ENCODE data around the gene CLCF1. TPM values are rescaled to one million over a fixed set of nuclear protein-coding genes. Genes with fewer than 3 reads are reported as not detected.

Gene CLCF1
- total and polyA plus RNA-seq, 7 donors = 0.92 to 49.8 (median 4.3) TPM

DNA sequence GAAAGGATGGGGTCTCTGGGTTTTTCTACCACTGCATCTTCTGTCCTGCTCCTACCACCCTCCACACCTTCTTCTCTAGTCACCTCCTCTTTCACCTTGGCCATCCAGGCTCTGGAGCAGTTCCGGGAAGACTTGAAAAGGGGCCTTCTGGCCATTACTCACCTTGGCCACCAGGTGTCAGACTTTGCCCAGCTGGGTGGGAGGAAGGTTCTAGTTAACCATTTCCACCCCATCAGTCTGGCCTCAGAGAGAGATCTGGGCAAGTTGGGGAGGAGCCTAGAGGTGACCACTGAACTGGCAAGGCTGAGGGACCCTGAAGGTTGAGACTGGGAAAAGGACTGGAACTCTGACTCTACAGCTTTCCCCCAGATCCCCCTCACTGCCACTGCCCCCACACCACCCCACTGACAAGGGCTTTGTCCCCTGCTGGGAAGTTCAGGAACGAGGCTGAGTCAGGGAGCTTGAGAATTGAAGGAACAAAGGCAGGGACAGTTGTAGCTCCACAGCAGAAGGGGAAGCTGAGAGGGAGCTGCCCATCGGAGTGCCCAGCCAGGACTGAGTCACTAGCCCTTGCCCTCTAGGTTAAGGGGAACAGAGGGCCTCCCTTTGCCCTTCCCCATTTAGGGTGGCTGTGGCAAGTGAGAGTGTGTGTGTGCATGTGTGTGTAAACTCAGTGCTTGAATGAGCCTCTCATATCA is 16.4 kb downstream of the CLCF1 start:
- Histone ChIP-seq H3K27me3 (no peaks in the 10 kb centered on the region), H3K9me3 (no peaks in the 10 kb centered on the region), H3K4me1 (peaks cover 0 to 62% (median 59%) of the 10 kb centered on the region in 4 donors), H3K4me3 (no peak overlapping the region), H3K36me3 (no peaks in the 10 kb centered on the region), H3K27ac (peak overlapping the region; percentile 95 to 100 (median 98))
- DNase-seq = peak; percentile 84
- TF ChIP-seq EP300 (IDR thresholded peaks at IDR 0.05) (no peak), POLR2AphosphoS5 (IDR thresholded peaks at IDR 0.05) (peak in 1 of 4 donors; percentile 47)
- TF ChIP-seq, protein P1, sequence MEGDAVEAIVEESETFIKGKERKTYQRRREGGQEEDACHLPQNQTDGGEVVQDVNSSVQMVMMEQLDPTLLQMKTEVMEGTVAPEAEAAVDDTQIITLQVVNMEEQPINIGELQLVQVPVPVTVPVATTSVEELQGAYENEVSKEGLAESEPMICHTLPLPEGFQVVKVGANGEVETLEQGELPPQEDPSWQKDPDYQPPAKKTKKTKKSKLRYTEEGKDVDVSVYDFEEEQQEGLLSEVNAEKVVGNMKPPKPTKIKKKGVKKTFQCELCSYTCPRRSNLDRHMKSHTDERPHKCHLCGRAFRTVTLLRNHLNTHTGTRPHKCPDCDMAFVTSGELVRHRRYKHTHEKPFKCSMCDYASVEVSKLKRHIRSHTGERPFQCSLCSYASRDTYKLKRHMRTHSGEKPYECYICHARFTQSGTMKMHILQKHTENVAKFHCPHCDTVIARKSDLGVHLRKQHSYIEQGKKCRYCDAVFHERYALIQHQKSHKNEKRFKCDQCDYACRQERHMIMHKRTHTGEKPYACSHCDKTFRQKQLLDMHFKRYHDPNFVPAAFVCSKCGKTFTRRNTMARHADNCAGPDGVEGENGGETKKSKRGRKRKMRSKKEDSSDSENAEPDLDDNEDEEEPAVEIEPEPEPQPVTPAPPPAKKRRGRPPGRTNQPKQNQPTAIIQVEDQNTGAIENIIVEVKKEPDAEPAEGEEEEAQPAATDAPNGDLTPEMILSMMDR (IDR thresholded peaks at IDR 0.05) = peak; percentile 91 to 99 (median 94)
- intact Hi-C loops (cut with DNase I) = loop anchor here (1.0 kb wide), 1 partner anchor 25 kb away; no protein-coding TSS in a partner anchor
- 20 to 25% methylated on average over 3 of the region's 3 CpGs for WGBS, 2 donors

DNA sequence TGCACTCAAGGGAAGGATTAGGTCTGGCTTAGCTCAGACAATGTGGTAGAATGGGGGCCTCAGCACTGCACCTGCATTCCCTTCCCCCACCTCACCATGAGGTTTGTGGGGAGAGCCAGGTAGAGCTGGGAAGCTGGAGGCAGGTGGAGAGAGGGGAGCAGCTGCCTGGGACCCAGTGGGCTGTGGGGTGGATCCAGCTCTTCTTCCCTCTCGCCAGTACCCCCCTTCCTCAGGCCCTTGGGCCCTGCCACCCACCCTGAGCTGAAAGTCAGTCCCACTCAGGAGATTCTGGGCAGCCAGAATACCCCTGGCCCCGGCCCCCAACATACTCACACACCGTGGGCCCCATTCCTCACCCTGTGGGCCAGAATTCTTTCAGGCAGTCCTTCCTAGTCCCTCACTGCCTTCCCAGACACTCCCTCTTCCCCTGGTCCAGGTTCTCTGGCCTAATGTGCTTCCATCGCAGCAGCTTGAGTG is 17.0 kb downstream of the CLCF1 start:
- H3K27me3 ChIP-seq = no peaks in the 10 kb centered on the region
- DNase-seq = no peak
- peak overlapping the region; percentile 95 to 100 (median 98) for H3K27ac ChIP-seq
- peaks cover under 1 to 68% (median 65%) of the 10 kb centered on the region in 4 donors for H3K4me1 ChIP-seq
- intact Hi-C loops (cut with DNase I) = no loop called here
- no peak for TF ChIP-seq EP300 (IDR thresholded peaks at IDR 0.05)
- no peak for TF ChIP-seq POLR2A (IDR thresholded peaks at IDR 0.05)
- TF ChIP-seq, protein P1 (IDR thresholded peaks at IDR 0.05) = no peak
- no peak for TF ChIP-seq POLR2AphosphoS5 (IDR thresholded peaks at IDR 0.05)
- WGBS, 2 donors = 31 to 44% methylated on average over 4 of the region's 4 CpGs
- H3K9me3 ChIP-seq = no peaks in the 10 kb centered on the region
- no peak overlapping the region for H3K4me3 ChIP-seq
- H3K36me3 ChIP-seq = no peaks in the 10 kb centered on the region

DNA sequence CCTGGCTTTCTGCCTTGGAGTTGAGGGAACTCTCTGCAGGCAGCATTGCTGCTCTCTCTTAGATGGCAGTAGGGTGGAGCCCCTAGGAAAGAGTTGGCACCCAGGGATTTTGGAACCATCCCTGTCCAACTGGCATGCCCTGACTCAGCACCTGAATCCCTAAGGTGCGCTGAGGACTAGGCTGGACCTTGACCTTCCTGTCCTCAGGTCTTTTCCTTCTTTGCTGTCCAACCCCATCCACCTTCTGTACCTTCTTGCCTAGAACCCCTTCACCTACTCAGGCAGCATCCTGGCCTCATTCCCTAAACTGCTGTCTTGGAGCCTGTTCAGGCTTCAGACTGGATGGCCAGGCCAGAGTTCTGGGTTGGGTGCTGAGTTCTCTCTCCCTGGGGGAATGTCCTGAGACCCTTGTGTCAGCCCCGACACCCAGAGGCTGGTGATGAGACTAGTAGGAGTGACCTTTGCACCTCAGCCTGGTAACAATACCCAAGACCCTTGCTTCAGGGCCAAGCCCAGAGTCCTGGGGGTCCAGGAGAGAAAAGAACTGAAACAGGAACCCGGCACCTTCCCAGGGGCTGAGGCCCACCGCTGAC is 17.5 kb downstream of the CLCF1 start:
- DNase-seq = no peak
- H3K4me1 ChIP-seq = peaks cover 3 to 74% (median 70%) of the 10 kb centered on the region in 4 donors
- intact Hi-C loops (cut with DNase I) = no loop called here
- TF ChIP-seq POLR2A (IDR thresholded peaks at IDR 0.05) (no peak), POLR2AphosphoS5 (IDR thresholded peaks at IDR 0.05) (no peak), EP300 (IDR thresholded peaks at IDR 0.05) (no peak)
- TF ChIP-seq, protein P1 (IDR thresholded peaks at IDR 0.05) = no peak
- 42 to 81% methylated on average over 4 of the region's 4 CpGs for WGBS, 2 donors
- H3K9me3 ChIP-seq = no peaks in the 10 kb centered on the region
- H3K27ac ChIP-seq = peak overlapping the region; percentile 95 to 100 (median 98)
- H3K36me3 ChIP-seq = no peaks in the 10 kb centered on the region
- no peaks in the 10 kb centered on the region for H3K27me3 ChIP-seq
- no peak overlapping the region for H3K4me3 ChIP-seq

DNA sequence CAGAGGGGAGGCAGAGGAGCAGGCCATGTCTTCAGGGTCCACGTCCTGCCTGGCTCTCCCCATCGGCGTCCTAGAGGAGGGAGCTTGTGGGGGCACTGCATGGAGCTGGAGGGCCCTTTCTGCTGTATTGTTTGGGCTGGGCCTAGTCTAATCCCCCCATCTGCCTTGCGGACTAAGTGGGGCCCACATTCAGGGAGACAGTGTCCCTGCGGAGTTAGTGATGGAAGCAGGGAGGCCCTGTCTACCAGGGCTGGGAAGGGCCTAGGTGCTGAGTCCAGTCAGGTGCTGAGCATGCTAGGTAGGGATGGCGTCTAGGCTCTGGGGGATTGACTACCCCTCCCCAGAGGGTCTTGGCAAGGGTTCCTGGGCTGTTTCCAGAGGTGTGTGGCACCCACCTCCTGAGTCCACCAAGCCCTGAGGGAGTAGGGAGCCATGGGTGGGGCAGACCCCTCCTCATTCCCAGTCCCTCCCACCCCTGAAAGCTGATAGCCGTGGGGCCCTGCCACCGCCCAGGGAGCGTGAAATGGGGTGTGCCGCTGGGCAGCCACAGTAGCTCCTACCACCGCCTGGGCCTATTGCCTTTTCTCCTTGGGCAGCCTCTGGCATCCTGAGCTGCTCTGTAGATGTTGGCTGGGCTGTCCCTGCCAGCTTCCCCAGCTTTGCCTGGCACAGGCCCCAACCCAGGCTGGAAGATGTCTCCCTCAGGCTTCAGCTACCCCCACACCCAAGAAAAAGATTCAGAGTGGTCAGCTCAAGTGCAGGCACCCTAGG is 18.2 kb downstream of the CLCF1 start:
- peaks cover 3 to 75% (median 74%) of the 10 kb centered on the region in 4 donors for H3K4me1 ChIP-seq
- TF ChIP-seq POLR2A (IDR thresholded peaks at IDR 0.05) (no peak), POLR2AphosphoS5 (IDR thresholded peaks at IDR 0.05) (no peak), EP300 (IDR thresholded peaks at IDR 0.05) (no peak)
- TF ChIP-seq, protein P1 (IDR thresholded peaks at IDR 0.05) = no peak
- no peaks in the 10 kb centered on the region for H3K36me3 ChIP-seq
- peak overlapping the region; percentile 95 to 100 (median 98) for H3K27ac ChIP-seq
- peak; percentile 72 for DNase-seq
- no peaks in the 10 kb centered on the region for H3K9me3 ChIP-seq
- 24 to 67% methylated on average over 11 of the region's 11 CpGs for WGBS, 2 donors
- H3K27me3 ChIP-seq = no peaks in the 10 kb centered on the region
- intact Hi-C loops (cut with DNase I) = no loop called here
- no peak overlapping the region for H3K4me3 ChIP-seq
